H1 (cell line): ENCODE data around the gene TBR1. TPM values are rescaled to one million over a fixed set of nuclear protein-coding genes. Genes with fewer than 3 reads are reported as not detected.

Experiments
- CTCF ChIA-PET: fragments of 300-600 bp; sonication (Branson Sonifier 250); formaldehyde crosslinking; loops from one replicate; lab custom pipeline; 2021; ENCODE audit not compliant: partially characterized antibody; lab: Charles Lee
- POLR2A ChIA-PET: fragments of 300-600 bp; sonication (Branson Sonifier 250); formaldehyde crosslinking; loops from one replicate; lab custom pipeline; 2021; ENCODE audit warnings: inconsistent platforms; ENCODE audit not compliant: partially characterized antibody; lab: Charles Lee
- DNase-seq, 2 experiments: peaks; one replicate each; pipeline versions ENCODE4 v3.0.0 to v3.0.0-alpha.2; 2010 to 2022; ENCODE audit warnings: low spot score in 2 of 2, low read depth in 1 of 2, mixed read lengths in 1 of 2
- FAIRE-seq: peaks from 2 replicates; lab custom pipeline; 2011; peaks lifted over from hg19 to GRCh38; lab: Jason Lieb, UNC
- H2AFZ ChIP-seq: 2 replicates; pipeline ENCODE4 v1.8.1; 2012; ENCODE audit warnings: low read length, inconsistent platforms
- H2AK5ac ChIP-seq: 2 replicates; pipeline ENCODE4 v1.6.1; 2013; ENCODE audit warnings: low read depth, low read length
- H2BK120ac ChIP-seq: replicated peaks from 2 replicates; pipeline ENCODE3; 2013; ENCODE audit warnings: low read depth, low read length, inconsistent platforms
- H2BK12ac ChIP-seq: 2 replicates; pipeline ENCODE4 v1.6.1; 2013; ENCODE audit warnings: low read depth, low read length
- H2BK15ac ChIP-seq: 2 replicates; pipeline ENCODE4 v1.6.1; 2013; ENCODE audit warnings: low read length
- H2BK20ac ChIP-seq: 2 replicates; pipeline ENCODE4 v1.6.1; 2013; ENCODE audit warnings: low read length
- H2BK5ac ChIP-seq: 2 replicates; pipeline ENCODE4 v1.6.1; 2013; ENCODE audit warnings: low read depth, low read length
- H3K14ac ChIP-seq: 2 replicates; pipeline ENCODE4 v1.6.1; 2013; ENCODE audit warnings: inconsistent platforms; ENCODE audit not compliant: insufficient read length
- H3K18ac ChIP-seq: 2 replicates; pipeline ENCODE4 v1.6.1; 2013; ENCODE audit warnings: low read length; ENCODE audit errors: extremely low read depth
- H3K23ac ChIP-seq: 2 replicates; pipeline ENCODE4 v1.6.1; 2013; ENCODE audit warnings: inconsistent platforms; ENCODE audit not compliant: insufficient read length
- H3K23me2 ChIP-seq: 2 replicates; pipeline ENCODE4 v1.6.1; 2013; ENCODE audit warnings: low read depth, low read length
- H3K27ac ChIP-seq: 2 replicates; pipeline ENCODE4 v1.6.1; 2011; ENCODE audit warnings: low read depth, low read length, inconsistent platforms
- H3K27me3 ChIP-seq, 4 experiments: replicated peaks in 1 of 4; 1 replicate in 1 of 4; 2 replicates in 3 of 4; pipeline versions ENCODE4 v1.6.1 to v1.8.1; 2011 to 2013; ENCODE audit warnings: low read length in 3 of 4, mild to moderate bottlenecking in 3 of 4, inconsistent platforms in 2 of 4, mixed read lengths in 2 of 4, moderate library complexity in 1 of 4; ENCODE audit not compliant: control insufficient read depth in 3 of 4, insufficient read depth in 3 of 4; ENCODE audit errors: extremely low read depth in 1 of 4
- H3K36me3 ChIP-seq, 4 experiments: 2 replicates each; pipeline versions ENCODE4 v1.6.1 to v1.8.1; 2011 to 2013; ENCODE audit warnings: mild to moderate bottlenecking in 4 of 4, low read length in 3 of 4, moderate library complexity in 2 of 4, control low read depth in 1 of 4, inconsistent platforms in 1 of 4; ENCODE audit not compliant: insufficient read depth in 4 of 4, control insufficient read depth in 2 of 4
- H3K4ac ChIP-seq: replicated peaks from 2 replicates; pipeline ENCODE3; 2013; ENCODE audit warnings: low read length, low read depth, mixed read lengths, inconsistent platforms; ENCODE audit not compliant: insufficient read length
- H3K4me1 ChIP-seq, 4 experiments: replicated peaks in 1 of 4; 1 replicate in 1 of 4; 2 replicates in 3 of 4; pipeline versions ENCODE4 v1.6.1 to v1.8.1; 2011 to 2013; ENCODE audit warnings: low read length in 3 of 4, inconsistent platforms in 2 of 4, mixed read lengths in 1 of 4; ENCODE audit not compliant: insufficient read depth in 4 of 4, control insufficient read depth in 3 of 4
- H3K4me2 ChIP-seq, 2 experiments: 2 replicates each; pipeline versions ENCODE4 v1.6.1 to v1.8.1; 2011 to 2013; ENCODE audit warnings: low read depth in 2 of 2, low read length in 2 of 2, control low read depth in 1 of 2, inconsistent platforms in 1 of 2, mild to moderate bottlenecking in 1 of 2; ENCODE audit not compliant: insufficient read depth in 1 of 2
- H3K4me3 ChIP-seq, 4 experiments: fragments of 200-600, 300-600 bp in 1 of 4; sonication (generic), shearing (Covaris generic), sonication (Bioruptor Twin) in 1 of 4; 2 replicates each; pipeline versions ENCODE4 v1.5.1 to v1.8.1; 2011 to 2016; ENCODE audit warnings: low read length in 4 of 4, low read depth in 3 of 4, control low read depth in 2 of 4, inconsistent platforms in 2 of 4, mild to moderate bottlenecking in 2 of 4, mixed read lengths in 1 of 4, moderate library complexity in 1 of 4; ENCODE audit not compliant: insufficient read depth in 2 of 4; ENCODE audit errors: extremely low read depth in 1 of 4
- H3K56ac ChIP-seq: replicated peaks from 2 replicates; pipeline ENCODE3; 2013; ENCODE audit warnings: low read depth, mild to moderate bottlenecking, mixed read lengths, low read length, inconsistent platforms; ENCODE audit not compliant: insufficient read length
- H3K79me1 ChIP-seq: 2 replicates; pipeline ENCODE4 v1.6.1; 2013; ENCODE audit warnings: low read depth, low read length, control low read depth
- H3K79me2 ChIP-seq, 2 experiments: 2 replicates each; pipeline versions ENCODE4 v1.6.1 to v1.8.1; 2012 to 2013; ENCODE audit warnings: low read length in 2 of 2, mild to moderate bottlenecking in 2 of 2, inconsistent platforms in 1 of 2; ENCODE audit not compliant: insufficient read depth in 2 of 2, control insufficient read depth in 1 of 2
- H3K9ac ChIP-seq, 4 experiments: replicated peaks in 1 of 4; 1 replicate in 1 of 4; 2 replicates in 3 of 4; pipeline versions ENCODE4 v1.6.1 to v1.8.1; 2011 to 2013; ENCODE audit warnings: low read depth in 3 of 4, low read length in 3 of 4, control low read depth in 2 of 4, mild to moderate bottlenecking in 2 of 4, moderate library complexity in 2 of 4, inconsistent platforms in 1 of 4; ENCODE audit errors: extremely low read depth in 1 of 4
- H3K9me3 ChIP-seq, 2 experiments: 2 replicates each; pipeline versions ENCODE4 v1.6.1 to v1.8.1; 2012 to 2013; ENCODE audit warnings: mild to moderate bottlenecking in 2 of 2, moderate library complexity in 2 of 2, control low read depth in 1 of 2, inconsistent platforms in 1 of 2, low read depth in 1 of 2, low read length in 1 of 2, mixed read lengths in 1 of 2; ENCODE audit not compliant: insufficient read depth in 2 of 2
- H4K20me1 ChIP-seq, 2 experiments: replicated peaks in 1 of 2; 2 replicates each; pipeline versions ENCODE3 to v1.8.1; 2011 to 2013; ENCODE audit warnings: inconsistent platforms in 2 of 2, low read length in 2 of 2, mild to moderate bottlenecking in 1 of 2; ENCODE audit not compliant: insufficient read depth in 2 of 2, control insufficient read depth in 1 of 2
- H4K5ac ChIP-seq: 2 replicates; pipeline ENCODE4 v1.6.1; 2013; ENCODE audit warnings: low read length, low read depth, mixed read lengths, inconsistent platforms; ENCODE audit not compliant: insufficient read length
- H4K8ac ChIP-seq: 2 replicates; pipeline ENCODE4 v1.8.0; 2013; ENCODE audit warnings: mild to moderate bottlenecking, moderate library complexity, low read length, inconsistent platforms; ENCODE audit not compliant: insufficient read depth; ENCODE audit errors: extremely low read depth
- H4K91ac ChIP-seq: replicated peaks from 2 replicates; pipeline ENCODE3; 2013; ENCODE audit warnings: low read length, mixed read lengths, inconsistent platforms; ENCODE audit not compliant: insufficient read length
- BCL11A ChIP-seq, 2 experiments: IDR thresholded peaks; one replicate each; pipeline ENCODE4 v1.6.1; 2011; ENCODE audit warnings: low read depth in 2 of 2, low read length in 2 of 2, mild to moderate bottlenecking in 2 of 2
- CHD2 ChIP-seq: IDR thresholded peaks from 2 replicates; pipeline ENCODE4 v1.6.1; 2012; ENCODE audit warnings: low read length, improper control_type of control experiment
- GTF2F1 ChIP-seq: IDR thresholded peaks from 2 replicates; pipeline ENCODE4 v1.6.1; 2012; ENCODE audit warnings: low read depth, low read length, improper control_type of control experiment, borderline replicate concordance
- KDM1A ChIP-seq: fragments of 200-600, 300-600 bp; sonication (generic); IDR thresholded peaks from 2 replicates; pipeline ENCODE4 v1.7.1; 2016; ENCODE audit warnings: mild to moderate bottlenecking, low read length, borderline replicate concordance
- RNF2 ChIP-seq: fragments of 200-900, 300-1000 bp; sonication (generic); IDR thresholded peaks from 2 replicates; pipeline ENCODE4 v1.7.1; 2016; ENCODE audit warnings: borderline replicate concordance, low read depth, mild to moderate bottlenecking, antibody characterized with exemption, low read length; ENCODE audit not compliant: poor library complexity, severe bottlenecking; ENCODE audit errors: missing control alignments
- RXRA ChIP-seq: IDR thresholded peaks from 2 replicates; pipeline ENCODE4 v1.6.1; 2011; ENCODE audit warnings: low read depth, mild to moderate bottlenecking, low read length, moderate library complexity; ENCODE audit not compliant: insufficient read depth
- SP2 ChIP-seq: IDR thresholded peaks from 2 replicates; pipeline ENCODE4 v1.6.1; 2012; ENCODE audit warnings: mild to moderate bottlenecking, low read length, inconsistent platforms
- WGBS, 2 experiments: shearing (Covaris generic) in 1 of 2; methylation state at CpG; one replicate each; pipeline versions ENCODE4 v1.1.6 to v1.1.7; 2013 to 2015; ENCODE audit warnings: low lambda C conversion rate in 2 of 2, mixed read lengths in 2 of 2, inconsistent platforms in 1 of 2, low coverage in 1 of 2, missing lambda C conversion rate in 1 of 2; ENCODE audit not compliant: insufficient replicate concordance in 2 of 2, insufficient coverage in 1 of 2, insufficient read length in 1 of 2; ENCODE audit errors: extremely low coverage in 1 of 2, missing lambda C conversion rate in 1 of 2; 5-methylcytosine and 5-hydroxymethylcytosine counted together
- polyA plus RNA-seq, 7 experiments: library from polyadenylated mRNA; depleted of rRNA in 3 of 7; stranded (reverse) in 5 of 7; unstranded in 2 of 7; fragments of >200 nt in 5 of 7; fragments of 200-250 nt in 2 of 7; gene quantifications; 1 replicate in 5 of 7; 2 replicates in 1 of 7; 4 replicates in 1 of 7; pipeline versions ENCODE4 v1.2.1 to v1.2.3, GENCODE V29; 2011 to 2013; ENCODE audit warnings: missing spikeins in 2 of 7, mixed read lengths in 2 of 7
- total RNA-seq: library from RNA; stranded (reverse); fragmentation: NEBNext Ultra II Directional; extraction: Animal tissue kit (Norgen Biotek cat#: 25700); gene quantifications from 2 replicates; pipeline ENCODE4 v1.2.1, GENCODE V29; 2021
- TF ChIP-seq, protein P1 (sequence below): IDR thresholded peaks from 2 replicates; pipeline ENCODE4 v1.6.1; 2012; ENCODE audit warnings: low read length, inconsistent platforms

TBR1 gene
- total and polyA plus RNA-seq, 2 of the 8 experiments (the other 6 are each of a cell fraction or from before 2014, with no cell fraction given) = not detected

- peaks cover 14 to 27% (median 22%) of the 10 kb centered on the region in 4 experiments for H3K4me1 ChIP-seq
- H3K23ac ChIP-seq = no peak overlapping the region
- WGBS, 2 experiments = 5% methylated on average over 28 of the region's 29 CpGs; no CpG with 5 or more reads in 1 of the 2 experiments
- no peak overlapping the region for H3K56ac ChIP-seq
- H3K9ac ChIP-seq = no peak overlapping the region
- H4K20me1 ChIP-seq = peaks cover 2 to 21% of the 10 kb centered on the region in 2 experiments
- no peak overlapping the region for H2BK5ac ChIP-seq
- ChIA-PET POLR2A (interaction anchor here (1.0 to 2.2 kb wide), 5 partner anchors 9 to 170 kb away, joined by 3 to 8 read pairs (median 3); partner anchors contain the start of gene PSMD14), CTCF (interaction anchor here (0.5 to 3.0 kb wide), 7 partner anchors 9 to 731 kb away, joined by 3 to 16 read pairs (median 4); partner anchors contain the start of gene PSMD14)
- no peak overlapping the region for H3K27ac ChIP-seq
- peaks cover 0 to 4% (median 1%) of the 10 kb centered on the region in 4 experiments; a peak in 2 of 8 replicates for H3K36me3 ChIP-seq
- peak overlapping the region; percentile 2; the same call in 1 of the 2 replicates for H3K18ac ChIP-seq
- no peak overlapping the region for H4K91ac ChIP-seq
- no peaks in the 10 kb centered on the region for H3K9me3 ChIP-seq
- H2BK120ac ChIP-seq = no peak overlapping the region
- peaks cover 48 to 75% (median 65%) of the 10 kb centered on the region in 4 experiments for H3K27me3 ChIP-seq
- H3K4me3 ChIP-seq = peak overlapping the region; percentile 17 to 60 (median 44); a peak in 7 of 8 replicates
- no peak overlapping the region for H2BK15ac ChIP-seq
- no peak overlapping the region for H3K14ac ChIP-seq
- H2BK20ac ChIP-seq = no peak overlapping the region
- H3K79me1 ChIP-seq = no peaks in the 10 kb centered on the region
- H3K23me2 ChIP-seq = peaks cover 8% of the 10 kb centered on the region; the same call in 1 of the 2 replicates
- H2AFZ ChIP-seq = no peak overlapping the region
- H2BK12ac ChIP-seq = no peak overlapping the region
- FAIRE-seq (no peak), DNase-seq (no peak)
- no peaks in the 10 kb centered on the region for H3K79me2 ChIP-seq
- H4K5ac ChIP-seq = no peak overlapping the region
- H3K4me2 ChIP-seq = peak overlapping the region; percentile 85 to 86
- no peak overlapping the region for H3K4ac ChIP-seq
- no peak overlapping the region for H2AK5ac ChIP-seq
- peak overlapping the region; percentile 19 for H4K8ac ChIP-seq
- no peak for TF ChIP-seq BCL11A (IDR thresholded peaks at IDR 0.05; ENCODE audit: low read depth in 2 of 2, low read length in 2 of 2)
- TF ChIP-seq RXRA = no peak
- no peak for TF ChIP-seq SP2
- TF ChIP-seq CHD2 = no peak
- peak; percentile 40 for TF ChIP-seq RNF2
- TF ChIP-seq, protein P1, sequence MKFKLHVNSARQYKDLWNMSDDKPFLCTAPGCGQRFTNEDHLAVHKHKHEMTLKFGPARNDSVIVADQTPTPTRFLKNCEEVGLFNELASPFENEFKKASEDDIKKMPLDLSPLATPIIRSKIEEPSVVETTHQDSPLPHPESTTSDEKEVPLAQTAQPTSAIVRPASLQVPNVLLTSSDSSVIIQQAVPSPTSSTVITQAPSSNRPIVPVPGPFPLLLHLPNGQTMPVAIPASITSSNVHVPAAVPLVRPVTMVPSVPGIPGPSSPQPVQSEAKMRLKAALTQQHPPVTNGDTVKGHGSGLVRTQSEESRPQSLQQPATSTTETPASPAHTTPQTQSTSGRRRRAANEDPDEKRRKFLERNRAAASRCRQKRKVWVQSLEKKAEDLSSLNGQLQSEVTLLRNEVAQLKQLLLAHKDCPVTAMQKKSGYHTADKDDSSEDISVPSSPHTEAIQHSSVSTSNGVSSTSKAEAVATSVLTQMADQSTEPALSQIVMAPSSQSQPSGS = no peak
- no peak for TF ChIP-seq GTF2F1
- TF ChIP-seq KDM1A = no peak
These were observed 787 bp upstream of the TBR1 start for GRCh38 chr2:161415034-161415986.
